ENCODE results near the gene MAML2. TPM values are rescaled to one million over a fixed set of nuclear protein-coding genes. Genes with fewer than 3 reads are reported as not detected.

MAML2 gene
- total RNA-seq, 1 donor from 2014 or later = 4.8 TPM

- DNase-seq = no peak
Measured at GRCh38 chr11:96267496-96268032, 75.4 kb downstream of the MAML2 start.

GRCh38 chr11:96267001-96267495 is 75.9 kb downstream of the MAML2 start:
- no peak for DNase-seq

GRCh38 chr11:96265972-96266371 is 77.0 kb downstream of the MAML2 start:
- DNase-seq = no peak

GRCh38 chr11:96265220-96265737 is 77.7 kb downstream of the MAML2 start:
- DNase-seq = no peak

GRCh38 chr11:96264364-96264763 is 78.6 kb downstream of the MAML2 start:
- no peak for DNase-seq

- DNase-seq = no peak
Measured at GRCh38 chr11:96263238-96263763, 79.7 kb downstream of the MAML2 start.

- DNase-seq = no peak
Measured at GRCh38 chr11:96260532-96260931, 82.5 kb downstream of the MAML2 start.

GRCh38 chr11:96260067-96260511 is 82.9 kb downstream of the MAML2 start:
- no peak for DNase-seq

GRCh38 chr11:96259134-96259830 is 83.7 kb downstream of the MAML2 start:
- DNase-seq = no peak

- no peak for DNase-seq
Measured at GRCh38 chr11:96257972-96258934, 84.7 kb downstream of the MAML2 start.

- no peak for DNase-seq
Measured at GRCh38 chr11:96257036-96257435, 86.0 kb downstream of the MAML2 start.

GRCh38 chr11:96256215-96257011 is 86.6 kb downstream of the MAML2 start:
- DNase-seq = no peak

GRCh38 chr11:96254854-96255253 is 88.1 kb downstream of the MAML2 start:
- no peak for DNase-seq

GRCh38 chr11:96254087-96254486 is 88.9 kb downstream of the MAML2 start:
- DNase-seq = no peak

- no peak for DNase-seq
Measured at GRCh38 chr11:96246718-96247552, 96.1 kb downstream of the MAML2 start.

GRCh38 chr11:96242971-96243647 is 99.9 kb downstream of the MAML2 start:
- DNase-seq = peak; percentile 86

- DNase-seq = no peak
Measured at GRCh38 chr11:96242191-96242847, 100.7 kb downstream of the MAML2 start.

- no peak for DNase-seq
Measured at GRCh38 chr11:96241331-96241841, 101.6 kb downstream of the MAML2 start.

GRCh38 chr11:96238563-96239135 is 104.3 kb downstream of the MAML2 start:
- no peak for DNase-seq

Measured in occipital lobe (tissue), 2 donors.